SK-N-MC (cell line): ENCODE data around the gene CYB561D2.

Experiments used
- EZH2 ChIP-seq: fragments of 200-600 bp; sonication (generic); IDR thresholded peaks from one replicate; pipeline ENCODE4 v1.6.1; 2017; ENCODE audit warnings: antibody characterized with exemption
- POLR2AphosphoS5 ChIP-seq: IDR thresholded peaks from 2 replicates; pipeline ENCODE4 v1.6.1; 2012; ENCODE audit warnings: mild to moderate bottlenecking, low read depth, low read length, borderline replicate concordance

DNA sequence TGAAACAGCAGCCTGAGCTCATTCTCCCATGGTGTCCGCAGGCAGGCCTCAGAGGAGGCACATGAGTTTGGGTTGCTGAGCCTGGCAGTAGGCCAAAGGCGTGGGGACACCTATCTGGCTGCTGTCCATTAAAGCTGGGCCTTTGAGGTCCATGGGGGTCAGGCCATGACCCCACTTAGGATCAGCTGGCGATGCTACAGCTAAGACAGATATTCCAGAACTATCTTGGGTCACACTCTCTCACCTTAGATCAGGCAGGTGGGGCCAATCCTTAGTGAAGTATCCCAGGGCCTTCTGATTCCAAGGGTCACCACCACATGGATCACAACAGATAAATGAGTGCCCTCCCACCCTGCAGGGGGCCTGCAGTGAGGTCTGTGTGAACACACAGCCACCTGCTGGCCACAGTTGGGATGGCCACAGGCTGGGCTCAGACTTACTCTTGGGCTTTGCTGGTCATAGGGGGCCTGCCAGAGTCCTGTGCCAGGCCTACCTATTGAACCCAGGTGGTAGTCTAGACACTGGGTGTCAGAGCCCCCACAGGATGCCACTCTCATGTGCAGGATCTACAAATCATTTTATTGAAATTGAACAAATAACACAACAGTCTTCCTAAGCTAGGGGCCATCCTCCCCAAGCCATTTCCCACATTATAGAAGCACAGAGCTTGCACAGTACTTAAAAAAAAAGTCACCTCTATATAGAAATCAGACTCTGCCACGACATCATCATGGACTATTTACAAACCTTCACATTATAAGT is 26.1 kb upstream of the CYB561D2 start:
- no peak for TF ChIP-seq EZH2
- no peak for TF ChIP-seq POLR2AphosphoS5
